K562 (cell line): ENCODE results near the gene TXNRD2. TPM values are rescaled to one million over a fixed set of nuclear protein-coding genes. Genes with fewer than 3 reads are reported as not detected.
A peak's percentile ranks its signal among the peaks of the same experiment; 100 is the strongest.

ENCODE experiments used
- ATF2 ChIP-seq: sonication (generic); formaldehyde crosslinking; IDR thresholded peaks from 2 replicates; pipeline ENCODE4 v1.8.1; 2022; ENCODE audit warnings: missing genetic modification reagents
- ATF4 ChIP-seq: fragments of 450-650 bp; formaldehyde crosslinking; IDR thresholded peaks from 2 replicates; pipeline ENCODE4 v1.4.0; 2022; ENCODE audit warnings: mild to moderate bottlenecking, moderate library complexity
- C11orf30 ChIP-seq: fragments of 450-650 bp; IDR thresholded peaks from 2 replicates; pipeline ENCODE4 v1.6.1; 2016; ENCODE audit warnings: low read depth, mild to moderate bottlenecking
- CHCHD3 ChIP-seq: fragments of 250-450 bp; sonication (Bioruptor Pico); IDR thresholded peaks from 2 replicates; pipeline ENCODE4 v2.1.2; 2022; ENCODE audit warnings: mild to moderate bottlenecking
- E2F4 ChIP-seq: sonication (generic); formaldehyde crosslinking; IDR thresholded peaks from 2 replicates; pipeline ENCODE4 v1.8.0; 2022; ENCODE audit warnings: mild to moderate bottlenecking, low read depth, missing genetic modification reagents
- ELK1 ChIP-seq: sonication (generic); formaldehyde crosslinking; IDR thresholded peaks from 2 replicates; pipeline ENCODE4 v1.8.1; 2022; ENCODE audit warnings: missing genetic modification reagents
- HNRNPUL1 ChIP-seq: fragments of 200-400 bp; formaldehyde crosslinking; IDR thresholded peaks from 2 replicates; pipeline ENCODE4 v1.6.1; 2017; ENCODE audit warnings: low read length
- MCM5 ChIP-seq: fragments of 450-650 bp; IDR thresholded peaks from 2 replicates; pipeline ENCODE4 v1.6.1; 2016; ENCODE audit warnings: low read depth
- MTA3 ChIP-seq: fragments of 450-650 bp; formaldehyde crosslinking; IDR thresholded peaks from 2 replicates; pipeline ENCODE4 v1.6.1; 2017; ENCODE audit warnings: mild to moderate bottlenecking, borderline replicate concordance
- PKNOX1 ChIP-seq: fragments of 450-650 bp; IDR thresholded peaks from 2 replicates; pipeline ENCODE4 v1.6.1; 2016
- PRDM10 ChIP-seq: fragments of 450-650 bp; IDR thresholded peaks from 2 replicates; pipeline ENCODE4 v1.6.1; 2018; ENCODE audit not compliant: partially characterized antibody
- TFAM ChIP-seq: fragments of 250-450 bp; sonication (Bioruptor Pico); conservative IDR thresholded peaks from 2 replicates; pipeline ENCODE4 v1.5.0; 2021; ENCODE audit warnings: mild to moderate bottlenecking, moderate library complexity
- TRIM28 ChIP-seq: fragments of 450-650 bp; IDR thresholded peaks from 2 replicates; pipeline ENCODE4 v1.6.1; 2017
- WHSC1 ChIP-seq: IDR thresholded peaks from one replicate; pipeline ENCODE4 v1.6.1; 2012; ENCODE audit warnings: low read length, control low read depth, inconsistent platforms
- ZNF280B ChIP-seq: fragments of 250-450 bp; sonication (Bioruptor Pico); IDR thresholded peaks from 2 replicates; pipeline ENCODE4 v1.5.1; 2021; ENCODE audit warnings: mild to moderate bottlenecking
- ZNF444 ChIP-seq: fragments of 250-450 bp; sonication (Bioruptor Pico); IDR thresholded peaks from 2 replicates; pipeline ENCODE4 v1.4.0; 2020; ENCODE audit warnings: mild to moderate bottlenecking, moderate library complexity
- polyA plus RNA-seq, 8 experiments: library from polyadenylated mRNA; depleted of rRNA in 4 of 8; stranded (reverse) in 5 of 8; unstranded in 3 of 8; fragments of >200 nt; fragmentation: Nextera tagmentation in 2 of 8; fragmentation: Illumina TruSeq in 1 of 8; extraction: Ambion mirVana in 2 of 8; extraction: Trizol in 1 of 8; gene quantifications; 2 replicates each; pipeline versions ENCODE4 v1.2.1 to v1.2.3, GENCODE V29; 2011 to 2014; ENCODE audit warnings: inconsistent platforms in 1 of 8, missing spikeins in 1 of 8
- total RNA-seq, 7 experiments: library from RNA; depleted of rRNA in 6 of 7; stranded (reverse); fragments of >200 nt in 6 of 7; fragmentation: Illumina TruSeq in 2 of 7; extraction: Trizol in 2 of 7; gene quantifications; 2 replicates each; pipeline versions ENCODE4 v1.2.1 to v1.2.3, GENCODE V29; 2011 to 2021; ENCODE audit warnings: low replicate concordance in 1 of 7

The TXNRD2 gene
- total and polyA plus RNA-seq, 9 of the 15 experiments (the other 6 are each of a cell fraction or from before 2014, with no cell fraction given) = 3.3 to 80.2 (median 49.4) TPM

- TF ChIP-seq PKNOX1 (peak; percentile 72; the same call in 1 of the 2 replicates), WHSC1 (peak; percentile 65), MCM5 (no peak), ATF4 (CRISPR knock-in tag) (no peak), C11orf30 (no peak), HNRNPUL1 (no peak), ELK1 (CRISPR knock-in tag) (no peak), MTA3 (no peak), ZNF280B (CRISPR knock-in tag) (no peak), E2F4 (CRISPR knock-in tag) (no peak), PRDM10 (no peak), ATF2 (CRISPR knock-in tag) (no peak), CHCHD3 (CRISPR knock-in tag) (0 out of 2 replicates have a peak, but pooled peaks have one; percentile 63), ZNF444 (CRISPR knock-in tag) (no peak), TFAM (CRISPR knock-in tag) (no peak), TRIM28 (no peak)
Observed at GRCh38 chr22:19905347-19906276, 36.0 kb downstream of the TXNRD2 start (continued).
